Measurements from ENCODE around the gene SFXN3.

DNA sequence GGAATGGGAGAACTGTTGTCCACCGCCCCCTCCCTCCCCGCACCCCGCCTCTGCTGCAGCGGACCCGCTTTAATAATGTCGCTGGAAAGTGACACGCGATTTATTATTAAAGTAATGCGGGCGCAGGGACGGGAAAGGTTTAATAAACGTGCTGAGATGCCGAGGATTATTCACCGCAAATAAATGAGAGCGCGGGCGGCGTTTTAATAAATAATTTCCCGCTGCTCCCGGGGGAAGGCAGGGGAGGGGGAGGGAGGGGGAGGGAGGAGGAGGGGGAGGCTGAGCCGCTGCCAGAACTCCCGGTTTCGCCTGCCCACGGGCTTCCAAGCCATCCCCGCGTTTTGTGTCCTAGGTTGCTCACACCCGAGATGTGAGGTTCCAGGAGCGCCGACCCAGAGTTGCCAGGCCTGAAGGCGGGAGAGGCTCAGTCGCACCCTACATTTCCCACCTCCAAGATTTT is 35.9 kb downstream of the SFXN3 start:
- TF ChIP-seq EZH2phosphoT487 (conservative IDR thresholded peaks at IDR 0.05; ENCODE audit: low read length), result no peak
- TF ChIP-seq, protein P1, sequence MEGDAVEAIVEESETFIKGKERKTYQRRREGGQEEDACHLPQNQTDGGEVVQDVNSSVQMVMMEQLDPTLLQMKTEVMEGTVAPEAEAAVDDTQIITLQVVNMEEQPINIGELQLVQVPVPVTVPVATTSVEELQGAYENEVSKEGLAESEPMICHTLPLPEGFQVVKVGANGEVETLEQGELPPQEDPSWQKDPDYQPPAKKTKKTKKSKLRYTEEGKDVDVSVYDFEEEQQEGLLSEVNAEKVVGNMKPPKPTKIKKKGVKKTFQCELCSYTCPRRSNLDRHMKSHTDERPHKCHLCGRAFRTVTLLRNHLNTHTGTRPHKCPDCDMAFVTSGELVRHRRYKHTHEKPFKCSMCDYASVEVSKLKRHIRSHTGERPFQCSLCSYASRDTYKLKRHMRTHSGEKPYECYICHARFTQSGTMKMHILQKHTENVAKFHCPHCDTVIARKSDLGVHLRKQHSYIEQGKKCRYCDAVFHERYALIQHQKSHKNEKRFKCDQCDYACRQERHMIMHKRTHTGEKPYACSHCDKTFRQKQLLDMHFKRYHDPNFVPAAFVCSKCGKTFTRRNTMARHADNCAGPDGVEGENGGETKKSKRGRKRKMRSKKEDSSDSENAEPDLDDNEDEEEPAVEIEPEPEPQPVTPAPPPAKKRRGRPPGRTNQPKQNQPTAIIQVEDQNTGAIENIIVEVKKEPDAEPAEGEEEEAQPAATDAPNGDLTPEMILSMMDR (IDR thresholded peaks at IDR 0.05; ENCODE audit: insufficient read depth, low read length, poor library complexity, severe bottlenecking), result no peak
